HG02938 (cell line): ENCODE measurements around the gene VPS29.
A peak's percentile ranks its signal among the peaks of the same experiment; 100 is the strongest.

Experiments used
- ATAC-seq: cut with Tn5 transposase; IDR thresholded peaks from one replicate; pipeline ENCODE4 v1.9.1; 2021; ENCODE audit warnings: mild to moderate bottlenecking, moderate library complexity; ENCODE audit not compliant: unreplicated experiment

VPS29 gene

DNA sequence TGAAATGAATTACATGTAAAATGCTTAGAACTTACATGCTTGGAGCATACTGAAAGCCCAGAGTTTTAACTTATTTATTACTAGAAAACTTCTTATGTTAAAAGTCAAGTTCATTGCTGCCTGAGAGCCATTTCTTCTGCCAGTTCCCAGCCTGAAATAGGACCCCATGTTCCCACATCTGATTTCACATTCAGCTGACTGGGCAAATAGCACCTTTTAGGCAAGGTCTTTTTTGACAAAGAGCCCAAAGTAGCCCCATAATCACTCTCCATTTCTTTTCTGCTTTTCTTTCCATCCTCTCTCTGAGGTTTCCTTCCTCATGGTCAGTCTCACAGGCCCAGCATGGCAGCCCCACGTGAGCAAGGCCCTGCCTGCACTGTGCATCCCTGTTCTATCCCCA lies 50.6 kb downstream of the VPS29 start:
- ATAC-seq = no peak

DNA sequence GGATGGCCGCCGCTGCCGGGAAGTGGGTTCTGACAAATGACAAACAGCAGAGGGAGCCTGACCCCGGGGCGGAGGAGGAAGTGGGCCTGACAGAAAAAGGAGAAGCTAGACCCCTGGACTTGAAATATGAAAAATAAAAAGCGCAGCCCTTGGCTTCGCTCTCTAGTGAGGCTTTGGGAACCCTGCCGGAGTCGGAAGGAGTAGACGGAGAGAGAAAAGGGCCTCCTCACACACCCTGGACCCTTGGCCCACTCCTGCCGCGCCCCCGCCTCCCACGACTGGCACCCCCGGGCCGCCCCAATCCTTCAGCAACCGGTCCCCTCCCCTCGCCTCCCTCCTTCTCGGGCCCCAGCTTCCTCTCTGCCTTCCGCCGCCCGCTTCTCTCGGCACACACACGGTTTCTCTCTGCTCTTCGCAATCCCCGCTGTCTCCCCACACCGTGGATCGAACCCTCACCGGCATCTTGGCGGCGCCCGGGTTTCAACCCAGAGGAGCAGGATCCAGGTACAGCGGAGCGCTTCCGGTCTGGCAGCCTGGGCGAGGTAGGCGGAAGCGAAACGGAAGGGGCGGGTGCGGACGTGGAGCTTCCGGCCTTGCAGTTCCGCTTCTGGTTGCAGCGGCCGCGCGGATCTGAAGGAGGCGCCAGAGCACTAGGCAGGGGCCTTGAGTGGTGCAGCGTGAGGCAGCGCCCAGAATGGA lies 52.0 kb downstream of the VPS29 start, which contains the start of gene ARPC3:
Gene ARPC3, minus strand, starts transcription at position 539 of the 699 bp plus-strand sequence. Its CDS starts 77 bp downstream, at position 462.
- ATAC-seq = peak; percentile 91

DNA sequence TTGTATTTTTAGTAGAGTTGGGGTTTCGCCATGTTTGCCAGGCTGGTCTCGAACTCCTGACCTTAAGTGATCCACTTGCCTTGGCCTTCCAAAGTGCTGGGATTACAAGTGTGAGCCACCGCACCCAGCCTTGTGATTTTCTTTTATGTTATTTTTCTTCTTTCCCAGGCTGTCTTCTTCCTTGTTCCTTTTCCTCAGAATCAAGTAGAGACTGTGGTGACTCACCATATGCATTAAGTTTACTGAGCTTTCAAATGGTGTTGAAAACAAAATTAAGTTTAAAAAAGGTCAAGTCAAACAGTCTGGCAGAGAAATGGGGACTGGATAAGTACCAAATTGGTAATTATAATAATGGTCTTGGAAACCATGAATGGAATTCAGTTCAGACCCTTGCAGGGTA lies 57.5 kb downstream of the VPS29 start:
- ATAC-seq = no peak
